ENCODE measurements around the gene CD247. TPM values are rescaled to one million over a fixed set of nuclear protein-coding genes. Genes with fewer than 3 reads are reported as not detected.
A peak's percentile ranks its signal among the peaks of the same experiment; 100 is the strongest.

The CD247 gene
- total RNA-seq, 1 donor from 2014 or later, result 9.8 TPM

DNA sequence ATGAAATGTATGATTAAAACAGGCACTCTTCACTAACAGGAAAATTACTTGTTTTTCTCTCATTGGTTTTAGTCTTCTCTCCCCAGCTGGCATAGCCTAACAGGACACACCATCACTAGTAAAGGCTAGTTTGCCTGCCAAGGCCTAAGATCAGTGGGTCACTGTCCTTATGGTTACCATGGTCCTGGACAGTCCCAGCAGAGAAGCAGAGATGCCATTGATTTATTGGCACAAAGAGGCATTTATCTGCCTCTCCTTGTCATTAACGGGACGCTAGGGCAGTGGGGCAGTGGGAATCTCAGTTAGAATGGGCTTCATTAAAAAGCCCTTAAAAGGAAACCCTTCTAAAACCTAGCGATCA is 13.9 kb downstream of the CD247 start:
- H3K27ac ChIP-seq, result no peak overlapping the region
- no peaks in the 10 kb centered on the region for H3K36me3 ChIP-seq
- no peaks in the 10 kb centered on the region for H3K27me3 ChIP-seq
- H3K9me3 ChIP-seq, result no peaks in the 10 kb centered on the region
- H3K4me1 ChIP-seq, result no peaks in the 10 kb centered on the region
- DNase-seq (ENCODE audit: extremely low spot score in 2 of 2), result peak in 1 of 2 donors; percentile 13
- H3K4me3 ChIP-seq, result no peak overlapping the region
- TF ChIP-seq, protein P1, sequence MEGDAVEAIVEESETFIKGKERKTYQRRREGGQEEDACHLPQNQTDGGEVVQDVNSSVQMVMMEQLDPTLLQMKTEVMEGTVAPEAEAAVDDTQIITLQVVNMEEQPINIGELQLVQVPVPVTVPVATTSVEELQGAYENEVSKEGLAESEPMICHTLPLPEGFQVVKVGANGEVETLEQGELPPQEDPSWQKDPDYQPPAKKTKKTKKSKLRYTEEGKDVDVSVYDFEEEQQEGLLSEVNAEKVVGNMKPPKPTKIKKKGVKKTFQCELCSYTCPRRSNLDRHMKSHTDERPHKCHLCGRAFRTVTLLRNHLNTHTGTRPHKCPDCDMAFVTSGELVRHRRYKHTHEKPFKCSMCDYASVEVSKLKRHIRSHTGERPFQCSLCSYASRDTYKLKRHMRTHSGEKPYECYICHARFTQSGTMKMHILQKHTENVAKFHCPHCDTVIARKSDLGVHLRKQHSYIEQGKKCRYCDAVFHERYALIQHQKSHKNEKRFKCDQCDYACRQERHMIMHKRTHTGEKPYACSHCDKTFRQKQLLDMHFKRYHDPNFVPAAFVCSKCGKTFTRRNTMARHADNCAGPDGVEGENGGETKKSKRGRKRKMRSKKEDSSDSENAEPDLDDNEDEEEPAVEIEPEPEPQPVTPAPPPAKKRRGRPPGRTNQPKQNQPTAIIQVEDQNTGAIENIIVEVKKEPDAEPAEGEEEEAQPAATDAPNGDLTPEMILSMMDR (IDR thresholded peaks at IDR 0.05), result no peak
- TF ChIP-seq POLR2A (IDR thresholded peaks at IDR 0.05) (no peak), POLR2AphosphoS5 (IDR thresholded peaks at IDR 0.05; ENCODE audit: insufficient read depth in 1 of 2, low read depth in 1 of 2) (no peak)
- intact Hi-C loops (cut with DNase I), result no loop called here

GRCh38 chr1:167503626-167504466 is 14.5 kb downstream of the CD247 start:
- intact Hi-C loops (cut with DNase I), result no loop called here
- TF ChIP-seq POLR2A (IDR thresholded peaks at IDR 0.05) (no peak), POLR2AphosphoS5 (IDR thresholded peaks at IDR 0.05; ENCODE audit: insufficient read depth in 1 of 2, low read depth in 1 of 2) (no peak)
- TF ChIP-seq, protein P1 (IDR thresholded peaks at IDR 0.05), result no peak
- H3K27me3 ChIP-seq, result no peaks in the 10 kb centered on the region
- no peak overlapping the region for H3K4me3 ChIP-seq
- no peak overlapping the region for H3K27ac ChIP-seq
- H3K9me3 ChIP-seq, result no peaks in the 10 kb centered on the region
- no peaks in the 10 kb centered on the region for H3K4me1 ChIP-seq
- no peaks in the 10 kb centered on the region for H3K36me3 ChIP-seq
- DNase-seq (ENCODE audit: extremely low spot score in 2 of 2), result peak in 1 of 2 donors; percentile 65

GRCh38 chr1:167502719-167503462 is 15.4 kb downstream of the CD247 start:
- H3K9me3 ChIP-seq, result no peaks in the 10 kb centered on the region
- H3K4me3 ChIP-seq, result no peak overlapping the region
- intact Hi-C loops (cut with DNase I), result no loop called here

DNA sequence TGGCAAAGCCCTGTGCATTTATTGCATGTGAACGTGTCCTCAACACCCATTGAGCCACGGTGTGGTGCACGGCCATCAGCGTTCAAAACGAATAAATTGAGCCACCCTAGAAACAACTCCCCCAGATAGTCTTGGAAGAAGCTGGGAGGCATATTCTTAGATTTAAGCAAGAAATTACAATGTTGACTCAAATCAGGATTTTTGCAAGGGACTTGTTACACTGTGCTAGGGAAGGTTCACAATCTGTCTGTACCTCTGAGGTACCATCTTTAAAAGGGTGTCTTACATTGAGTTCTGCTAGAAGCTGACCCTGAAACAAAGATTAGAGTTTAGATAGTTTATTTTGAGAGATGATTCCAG is 16.2 kb downstream of the CD247 start:
- DNase-seq (ENCODE audit: extremely low spot score in 2 of 2), result peak in 1 of 2 donors; percentile 10
- no peaks in the 10 kb centered on the region for H3K9me3 ChIP-seq
- H3K27ac ChIP-seq, result no peak overlapping the region
- intact Hi-C loops (cut with DNase I), result no loop called here
- H3K4me1 ChIP-seq, result no peaks in the 10 kb centered on the region
- no peaks in the 10 kb centered on the region for H3K36me3 ChIP-seq
- no peak overlapping the region for H3K4me3 ChIP-seq
- no peaks in the 10 kb centered on the region for H3K27me3 ChIP-seq
- TF ChIP-seq POLR2AphosphoS5 (IDR thresholded peaks at IDR 0.05; ENCODE audit: insufficient read depth in 1 of 2, low read depth in 1 of 2), result no peak
- TF ChIP-seq POLR2A (IDR thresholded peaks at IDR 0.05), result no peak
- TF ChIP-seq, protein P1 (IDR thresholded peaks at IDR 0.05), result no peak

More at GRCh38 chr1:167502719-167503462, 15.4 kb downstream of the CD247 start:
- Histone ChIP-seq H3K36me3 (no peaks in the 10 kb centered on the region), H3K4me1 (no peaks in the 10 kb centered on the region), H3K27me3 (no peaks in the 10 kb centered on the region), H3K27ac (no peak overlapping the region)
- DNase-seq (ENCODE audit: extremely low spot score in 2 of 2), result peak in 1 of 2 donors; percentile 37
- TF ChIP-seq POLR2A (IDR thresholded peaks at IDR 0.05) (no peak), POLR2AphosphoS5 (IDR thresholded peaks at IDR 0.05; ENCODE audit: insufficient read depth in 1 of 2, low read depth in 1 of 2) (no peak)
- TF ChIP-seq, protein P1 (IDR thresholded peaks at IDR 0.05), result no peak

Measured in vagina (tissue), 2 donors.